ENCODE measurements around the gene STARD7. TPM values are rescaled to one million over a fixed set of nuclear protein-coding genes. Genes with fewer than 3 reads are reported as not detected.

Gene STARD7
- total and polyA plus RNA-seq, 7 donors, result 39.6 to 88.5 (median 69.5) TPM

GRCh38 chr2:96156011-96156820 lies 52.4 kb downstream of the STARD7 start:
- Histone ChIP-seq H3K36me3 (no peaks in the 10 kb centered on the region), H3K27ac (no peak overlapping the region), H3K4me1 (no peaks in the 10 kb centered on the region), H3K9me3 (no peaks in the 10 kb centered on the region), H3K4me3 (no peak overlapping the region), H3K27me3 (peaks cover 0 to 7% (median 0%) of the 10 kb centered on the region in 3 donors)
- DNase-seq, result peak; percentile 30
- TF ChIP-seq EP300 (IDR thresholded peaks at IDR 0.05) (no peak), POLR2AphosphoS5 (IDR thresholded peaks at IDR 0.05) (no peak), POLR2A (IDR thresholded peaks at IDR 0.05) (no peak)
- TF ChIP-seq, protein P1, sequence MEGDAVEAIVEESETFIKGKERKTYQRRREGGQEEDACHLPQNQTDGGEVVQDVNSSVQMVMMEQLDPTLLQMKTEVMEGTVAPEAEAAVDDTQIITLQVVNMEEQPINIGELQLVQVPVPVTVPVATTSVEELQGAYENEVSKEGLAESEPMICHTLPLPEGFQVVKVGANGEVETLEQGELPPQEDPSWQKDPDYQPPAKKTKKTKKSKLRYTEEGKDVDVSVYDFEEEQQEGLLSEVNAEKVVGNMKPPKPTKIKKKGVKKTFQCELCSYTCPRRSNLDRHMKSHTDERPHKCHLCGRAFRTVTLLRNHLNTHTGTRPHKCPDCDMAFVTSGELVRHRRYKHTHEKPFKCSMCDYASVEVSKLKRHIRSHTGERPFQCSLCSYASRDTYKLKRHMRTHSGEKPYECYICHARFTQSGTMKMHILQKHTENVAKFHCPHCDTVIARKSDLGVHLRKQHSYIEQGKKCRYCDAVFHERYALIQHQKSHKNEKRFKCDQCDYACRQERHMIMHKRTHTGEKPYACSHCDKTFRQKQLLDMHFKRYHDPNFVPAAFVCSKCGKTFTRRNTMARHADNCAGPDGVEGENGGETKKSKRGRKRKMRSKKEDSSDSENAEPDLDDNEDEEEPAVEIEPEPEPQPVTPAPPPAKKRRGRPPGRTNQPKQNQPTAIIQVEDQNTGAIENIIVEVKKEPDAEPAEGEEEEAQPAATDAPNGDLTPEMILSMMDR (IDR thresholded peaks at IDR 0.05), result no peak
- intact Hi-C loops (cut with DNase I), result no loop called here
- 82 to 87% methylated on average over 10 of the region's 10 CpGs for WGBS, 2 donors

GRCh38 chr2:96154506-96155380 lies 53.9 kb downstream of the STARD7 start:
- TF ChIP-seq POLR2AphosphoS5 (IDR thresholded peaks at IDR 0.05) (no peak), POLR2A (IDR thresholded peaks at IDR 0.05) (no peak), EP300 (IDR thresholded peaks at IDR 0.05) (no peak)
- TF ChIP-seq, protein P1 (IDR thresholded peaks at IDR 0.05), result no peak
- intact Hi-C loops (cut with DNase I), result no loop called here
- 89 to 91% methylated on average over 16 of the region's 16 CpGs for WGBS, 2 donors
- no peak overlapping the region for H3K4me3 ChIP-seq
- no peaks in the 10 kb centered on the region for H3K36me3 ChIP-seq
- H3K4me1 ChIP-seq, result no peaks in the 10 kb centered on the region
- peak; percentile 50 for DNase-seq
- H3K9me3 ChIP-seq, result no peaks in the 10 kb centered on the region
- no peak overlapping the region for H3K27ac ChIP-seq
- H3K27me3 ChIP-seq, result peaks cover 0 to 7% (median 0%) of the 10 kb centered on the region in 3 donors

DNA sequence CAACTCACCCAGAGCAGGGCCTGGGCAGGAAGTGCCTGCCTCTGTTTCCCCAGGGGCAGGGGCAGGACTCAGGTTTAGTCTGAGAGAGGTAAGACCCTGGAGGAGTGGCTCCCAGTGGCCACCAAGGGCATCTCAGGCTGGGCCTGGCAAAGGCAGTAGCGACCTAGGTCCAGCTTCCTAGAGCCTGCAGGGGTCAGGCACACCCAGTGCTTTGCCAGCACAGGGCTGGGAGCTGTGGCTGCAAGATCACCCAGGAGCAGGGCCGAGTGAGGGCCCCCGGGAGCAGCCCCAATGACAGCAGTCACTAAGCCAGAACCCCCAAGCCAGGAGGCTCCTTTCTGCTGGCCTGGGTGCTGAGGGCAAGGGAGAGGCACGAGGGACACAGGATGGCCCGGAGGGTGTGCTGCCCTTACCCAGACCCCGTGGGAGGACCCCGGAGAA lies 54.6 kb downstream of the STARD7 start:
- intact Hi-C loops (cut with DNase I), result no loop called here
- Histone ChIP-seq H3K27ac (no peak overlapping the region), H3K27me3 (peaks cover 0 to 9% (median 0%) of the 10 kb centered on the region in 3 donors), H3K36me3 (no peaks in the 10 kb centered on the region), H3K4me3 (no peak overlapping the region), H3K4me1 (no peaks in the 10 kb centered on the region), H3K9me3 (no peaks in the 10 kb centered on the region)
- peak; percentile 47 for DNase-seq
- TF ChIP-seq EP300 (IDR thresholded peaks at IDR 0.05), result no peak
- no peak for TF ChIP-seq POLR2A (IDR thresholded peaks at IDR 0.05)
- TF ChIP-seq, protein P1 (IDR thresholded peaks at IDR 0.05), result no peak
- no peak for TF ChIP-seq POLR2AphosphoS5 (IDR thresholded peaks at IDR 0.05)
- WGBS, 2 donors, result 74 to 81% methylated on average over 7 of the region's 7 CpGs

GRCh38 chr2:96153291-96153713 lies 55.3 kb downstream of the STARD7 start:
- H3K4me3 ChIP-seq, result no peak overlapping the region
- DNase-seq, result peak; percentile 61
- peaks cover 0 to 16% (median 0%) of the 10 kb centered on the region in 3 donors for H3K27me3 ChIP-seq
- H3K27ac ChIP-seq, result no peak overlapping the region
- WGBS, 2 donors, result 89 to 93% methylated on average over 7 of the region's 7 CpGs
- intact Hi-C loops (cut with DNase I), result no loop called here
- H3K9me3 ChIP-seq, result no peaks in the 10 kb centered on the region
- no peaks in the 10 kb centered on the region for H3K36me3 ChIP-seq
- TF ChIP-seq POLR2AphosphoS5 (IDR thresholded peaks at IDR 0.05) (no peak), EP300 (IDR thresholded peaks at IDR 0.05) (no peak), POLR2A (IDR thresholded peaks at IDR 0.05) (no peak)
- TF ChIP-seq, protein P1 (IDR thresholded peaks at IDR 0.05), result no peak
- peaks cover 0 to 3% (median 0%) of the 10 kb centered on the region in 4 donors for H3K4me1 ChIP-seq

All from sigmoid colon (tissue), 7 donors.